Neural cell (in vitro differentiated cells): ENCODE measurements around the gene DBN1. TPM values are rescaled to one million over a fixed set of nuclear protein-coding genes. Genes with fewer than 3 reads are reported as not detected.

Experiments
- H2AFZ ChIP-seq: fragments of 200-600, 300-800 bp; sonication (generic), shearing (Covaris generic); 2 replicates; pipeline ENCODE4 v1.6.0; 2014; ENCODE audit warnings: low read depth, mild to moderate bottlenecking, antibody characterized with exemption, low read length, moderate library complexity
- H3F3A ChIP-seq: fragments of 200-600 bp; shearing (Covaris generic); 2 replicates; pipeline ENCODE4 v1.6.1; 2016; ENCODE audit warnings: mild to moderate bottlenecking, moderate library complexity, mixed read lengths, antibody characterized with exemption, low read length; ENCODE audit not compliant: insufficient read depth, poor library complexity, severe bottlenecking
- H3K27ac ChIP-seq: fragments of 200-600, 300-800 bp; sonication (generic), shearing (Covaris generic); 2 replicates; pipeline ENCODE4 v1.5.1; 2014; ENCODE audit warnings: mild to moderate bottlenecking, low read length, moderate library complexity
- H3K27me3 ChIP-seq: fragments of 300-800, 200-600 bp; sonication (generic), shearing (Covaris generic); 2 replicates; pipeline ENCODE4 v1.6.0; 2014; ENCODE audit warnings: mild to moderate bottlenecking, low read depth, low read length, moderate library complexity; ENCODE audit not compliant: insufficient read depth
- H3K36me3 ChIP-seq: fragments of 300-800, 200-600 bp; sonication (generic), shearing (Covaris generic); 2 replicates; pipeline ENCODE4 v1.5.1; 2014; ENCODE audit warnings: mild to moderate bottlenecking, antibody characterized with exemption, low read length, moderate library complexity; ENCODE audit not compliant: insufficient read depth
- H3K4me2 ChIP-seq: fragments of 300-800, 200-600 bp; sonication (generic), shearing (Covaris generic); 2 replicates; pipeline ENCODE4 v1.6.0; 2014; ENCODE audit warnings: mild to moderate bottlenecking, low read length
- H3K4me3 ChIP-seq: fragments of 300-800, 200-600 bp; sonication (generic), shearing (Covaris generic); 2 replicates; pipeline ENCODE4 v1.5.1; 2014; ENCODE audit warnings: mild to moderate bottlenecking, low read length, moderate library complexity
- H3K79me2 ChIP-seq: fragments of 200-600 bp; shearing (Covaris generic); replicated peaks from 2 replicates; pipeline ENCODE4 v1.6.0; 2014; ENCODE audit warnings: mild to moderate bottlenecking, low read length, moderate library complexity; ENCODE audit not compliant: insufficient read depth
- H3K9ac ChIP-seq: fragments of 300-800, 200-600 bp; sonication (generic), shearing (Covaris generic); 2 replicates; pipeline ENCODE4 v1.6.1; 2016; ENCODE audit warnings: mild to moderate bottlenecking, low read length, mixed read lengths
- H3K9me2 ChIP-seq: fragments of 200-600 bp; shearing (Covaris generic); 2 replicates; pipeline ENCODE4 v1.6.1; 2016; ENCODE audit warnings: mild to moderate bottlenecking, low read length, mixed read lengths; ENCODE audit not compliant: insufficient read depth
- H3K9me3 ChIP-seq: fragments of 200-600, 300-800 bp; sonication (generic), shearing (Covaris generic); 2 replicates; pipeline ENCODE4 v1.6.1; 2016; ENCODE audit warnings: mild to moderate bottlenecking, mixed run types, low read length, moderate library complexity, mixed read lengths
- H4K20me1 ChIP-seq: fragments of 200-600 bp; shearing (Covaris generic); 2 replicates; pipeline ENCODE4 v1.6.1; 2016; ENCODE audit warnings: mild to moderate bottlenecking, mixed run types; ENCODE audit not compliant: insufficient read depth
- EP300 ChIP-seq: fragments of 450-650 bp; conservative IDR thresholded peaks from 2 replicates; pipeline ENCODE4 v1.6.1; 2014; ENCODE audit warnings: antibody characterized with exemption, mild to moderate bottlenecking, moderate library complexity; ENCODE audit not compliant: poor library complexity, severe bottlenecking
- EZH2 ChIP-seq: fragments of 200-600, 300-800 bp; shearing (Covaris generic), sonication (generic); IDR thresholded peaks from 2 replicates; pipeline ENCODE4 v1.6.1; 2014; ENCODE audit warnings: antibody characterized with exemption, low read length, borderline replicate concordance, mild to moderate bottlenecking; ENCODE audit not compliant: insufficient read depth, poor library complexity, severe bottlenecking
- MXI1 ChIP-seq: fragments of 450-650 bp; conservative IDR thresholded peaks from 2 replicates; pipeline ENCODE4 v1.6.1; 2014; ENCODE audit warnings: antibody characterized with exemption, mild to moderate bottlenecking; ENCODE audit not compliant: poor library complexity, severe bottlenecking
- POLR2AphosphoS5 ChIP-seq: IDR thresholded peaks from 2 replicates; pipeline ENCODE4 v1.6.1; 2012
- RAD21 ChIP-seq: fragments of 450-650 bp; conservative IDR thresholded peaks from 2 replicates; pipeline ENCODE4 v1.6.1; 2014; ENCODE audit warnings: antibody characterized with exemption, mild to moderate bottlenecking, moderate library complexity
- SMC3 ChIP-seq: fragments of 450-650 bp; conservative IDR thresholded peaks from 2 replicates; pipeline ENCODE4 v1.6.1; 2014; ENCODE audit warnings: antibody characterized with exemption, mild to moderate bottlenecking, moderate library complexity; ENCODE audit not compliant: poor library complexity
- TAF1 ChIP-seq: IDR thresholded peaks from 2 replicates; pipeline ENCODE4 v1.6.1; 2012; ENCODE audit warnings: low read depth
- polyA plus RNA-seq: library from polyadenylated mRNA; depleted of rRNA; stranded (reverse); fragments of >200 nt; gene quantifications from 2 replicates; pipeline ENCODE4 v1.2.3, GENCODE V29; 2014
- TF ChIP-seq, protein P1 (sequence below): IDR thresholded peaks from 2 replicates; pipeline ENCODE4 v1.6.1; 2012; ENCODE audit warnings: borderline replicate concordance
- TF ChIP-seq, protein P2 (sequence below): fragments of 450-650 bp; IDR thresholded peaks from 2 replicates; pipeline ENCODE4 v1.5.1; 2014; ENCODE audit warnings: antibody characterized with exemption, mild to moderate bottlenecking, moderate library complexity; ENCODE audit not compliant: poor library complexity, severe bottlenecking

DBN1 gene
- polyA plus RNA-seq, 1 donor from 2014 or later: 319 TPM

DNA sequence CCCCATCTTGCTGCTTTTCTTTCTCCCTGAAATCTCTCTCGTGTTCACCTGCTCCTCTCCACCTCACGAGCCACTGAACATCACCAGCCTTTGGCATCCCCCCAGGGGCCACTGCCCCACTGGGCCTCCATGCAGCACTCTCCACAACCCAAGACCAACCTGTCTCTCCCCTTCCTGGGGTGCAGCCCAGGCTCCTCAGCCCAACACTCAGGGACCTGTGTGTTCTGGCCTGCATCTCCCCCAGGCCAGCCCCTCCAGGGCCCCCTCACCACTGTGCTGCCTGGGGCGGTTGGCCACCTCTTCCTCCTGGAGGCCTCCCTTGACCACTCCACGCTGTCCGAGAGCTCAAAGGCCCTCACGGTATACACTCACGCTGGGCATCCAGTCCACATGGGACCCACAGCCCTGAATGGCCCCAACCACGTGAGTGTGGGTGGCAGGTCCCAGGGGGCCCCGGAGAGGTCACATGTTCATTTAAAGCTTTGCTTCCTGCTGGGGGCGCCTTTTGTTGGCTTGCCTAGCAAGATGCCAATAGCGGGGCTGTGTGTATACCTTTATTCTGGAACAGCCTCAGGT lies 36.6 kb upstream of the DBN1 start:
- H3K9me3 ChIP-seq: no peaks in the 10 kb centered on the region
- TF ChIP-seq EZH2 (no peak), RAD21 (no peak), MXI1 (no peak), TAF1 (no peak), POLR2AphosphoS5 (no peak)
- TF ChIP-seq, protein P1, sequence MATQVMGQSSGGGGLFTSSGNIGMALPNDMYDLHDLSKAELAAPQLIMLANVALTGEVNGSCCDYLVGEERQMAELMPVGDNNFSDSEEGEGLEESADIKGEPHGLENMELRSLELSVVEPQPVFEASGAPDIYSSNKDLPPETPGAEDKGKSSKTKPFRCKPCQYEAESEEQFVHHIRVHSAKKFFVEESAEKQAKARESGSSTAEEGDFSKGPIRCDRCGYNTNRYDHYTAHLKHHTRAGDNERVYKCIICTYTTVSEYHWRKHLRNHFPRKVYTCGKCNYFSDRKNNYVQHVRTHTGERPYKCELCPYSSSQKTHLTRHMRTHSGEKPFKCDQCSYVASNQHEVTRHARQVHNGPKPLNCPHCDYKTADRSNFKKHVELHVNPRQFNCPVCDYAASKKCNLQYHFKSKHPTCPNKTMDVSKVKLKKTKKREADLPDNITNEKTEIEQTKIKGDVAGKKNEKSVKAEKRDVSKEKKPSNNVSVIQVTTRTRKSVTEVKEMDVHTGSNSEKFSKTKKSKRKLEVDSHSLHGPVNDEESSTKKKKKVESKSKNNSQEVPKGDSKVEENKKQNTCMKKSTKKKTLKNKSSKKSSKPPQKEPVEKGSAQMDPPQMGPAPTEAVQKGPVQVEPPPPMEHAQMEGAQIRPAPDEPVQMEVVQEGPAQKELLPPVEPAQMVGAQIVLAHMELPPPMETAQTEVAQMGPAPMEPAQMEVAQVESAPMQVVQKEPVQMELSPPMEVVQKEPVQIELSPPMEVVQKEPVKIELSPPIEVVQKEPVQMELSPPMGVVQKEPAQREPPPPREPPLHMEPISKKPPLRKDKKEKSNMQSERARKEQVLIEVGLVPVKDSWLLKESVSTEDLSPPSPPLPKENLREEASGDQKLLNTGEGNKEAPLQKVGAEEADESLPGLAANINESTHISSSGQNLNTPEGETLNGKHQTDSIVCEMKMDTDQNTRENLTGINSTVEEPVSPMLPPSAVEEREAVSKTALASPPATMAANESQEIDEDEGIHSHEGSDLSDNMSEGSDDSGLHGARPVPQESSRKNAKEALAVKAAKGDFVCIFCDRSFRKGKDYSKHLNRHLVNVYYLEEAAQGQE: no peak
- no peaks in the 10 kb centered on the region for H3K79me2 ChIP-seq
- no peak overlapping the region for H3K9ac ChIP-seq
- no peaks in the 10 kb centered on the region for H3K27me3 ChIP-seq
- no peaks in the 10 kb centered on the region for H4K20me1 ChIP-seq
- H3K4me3 ChIP-seq: no peak overlapping the region
- peaks cover 4% of the 10 kb centered on the region for H3K36me3 ChIP-seq
- H2AFZ ChIP-seq: no peak overlapping the region
- H3K9me2 ChIP-seq: no peaks in the 10 kb centered on the region
- H3K27ac ChIP-seq: no peak overlapping the region
- no peaks in the 10 kb centered on the region for H3F3A ChIP-seq
- H3K4me2 ChIP-seq: no peak overlapping the region

DNA sequence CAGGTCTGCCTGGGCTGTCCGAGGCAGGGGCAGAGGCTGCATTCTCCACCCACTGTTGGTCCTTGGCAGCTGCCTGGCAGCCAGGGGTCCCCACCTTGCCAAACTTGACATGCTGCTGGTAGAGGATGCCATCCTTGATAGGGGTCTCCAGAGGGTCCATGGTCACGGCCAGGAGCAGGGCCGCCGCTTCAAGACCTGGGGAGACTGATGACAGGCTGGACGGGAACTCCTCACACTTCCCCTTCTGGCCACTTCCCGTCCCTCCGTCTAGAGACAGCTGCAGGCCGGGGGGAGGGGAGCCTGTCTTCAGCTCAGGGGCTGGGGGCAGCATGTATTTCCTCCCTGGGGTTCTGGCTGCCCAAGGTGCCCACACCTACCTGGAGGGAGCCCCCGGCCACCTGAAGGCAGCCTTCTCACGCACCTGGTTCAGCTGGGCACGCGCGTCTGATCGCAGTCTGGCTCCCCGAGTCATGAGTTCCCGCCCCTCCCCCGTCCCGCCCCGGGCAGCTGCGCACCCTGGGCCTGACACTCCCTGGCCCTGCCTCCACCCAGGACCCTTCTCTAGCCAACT lies 36.0 kb upstream of the DBN1 start, which contains the start of gene DOK3:
DOK3 (minus strand) TSS at position 446 of the 571 bp plus-strand sequence; CDS start at position 160, 286 bp downstream.
- H3K36me3 ChIP-seq: peaks cover 4% of the 10 kb centered on the region
- no peaks in the 10 kb centered on the region for H3K9me2 ChIP-seq
- H2AFZ ChIP-seq: no peak within 1 kb of the TSS
- no peaks in the 10 kb centered on the region for H3K27me3 ChIP-seq
- no peak within 1 kb of the TSS for H3K4me3 ChIP-seq
- H4K20me1 ChIP-seq: no peaks in the 10 kb centered on the region
- TF ChIP-seq TAF1: no peak
- TF ChIP-seq POLR2AphosphoS5: no peak
- TF ChIP-seq, protein P1: no peak
- TF ChIP-seq RAD21: no peak
- TF ChIP-seq EP300: no peak
- no peak for TF ChIP-seq SMC3
- TF ChIP-seq, protein P2, sequence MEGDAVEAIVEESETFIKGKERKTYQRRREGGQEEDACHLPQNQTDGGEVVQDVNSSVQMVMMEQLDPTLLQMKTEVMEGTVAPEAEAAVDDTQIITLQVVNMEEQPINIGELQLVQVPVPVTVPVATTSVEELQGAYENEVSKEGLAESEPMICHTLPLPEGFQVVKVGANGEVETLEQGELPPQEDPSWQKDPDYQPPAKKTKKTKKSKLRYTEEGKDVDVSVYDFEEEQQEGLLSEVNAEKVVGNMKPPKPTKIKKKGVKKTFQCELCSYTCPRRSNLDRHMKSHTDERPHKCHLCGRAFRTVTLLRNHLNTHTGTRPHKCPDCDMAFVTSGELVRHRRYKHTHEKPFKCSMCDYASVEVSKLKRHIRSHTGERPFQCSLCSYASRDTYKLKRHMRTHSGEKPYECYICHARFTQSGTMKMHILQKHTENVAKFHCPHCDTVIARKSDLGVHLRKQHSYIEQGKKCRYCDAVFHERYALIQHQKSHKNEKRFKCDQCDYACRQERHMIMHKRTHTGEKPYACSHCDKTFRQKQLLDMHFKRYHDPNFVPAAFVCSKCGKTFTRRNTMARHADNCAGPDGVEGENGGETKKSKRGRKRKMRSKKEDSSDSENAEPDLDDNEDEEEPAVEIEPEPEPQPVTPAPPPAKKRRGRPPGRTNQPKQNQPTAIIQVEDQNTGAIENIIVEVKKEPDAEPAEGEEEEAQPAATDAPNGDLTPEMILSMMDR: no peak
- TF ChIP-seq MXI1: no peak
- TF ChIP-seq EZH2: no peak
- no peak within 1 kb of the TSS for H3K9ac ChIP-seq
- no peaks in the 10 kb centered on the region for H3K79me2 ChIP-seq
- H3K9me3 ChIP-seq: no peaks in the 10 kb centered on the region
- no peak within 1 kb of the TSS for H3K27ac ChIP-seq
- H3F3A ChIP-seq: no peaks in the 10 kb centered on the region
- H3K4me2 ChIP-seq: no peak within 1 kb of the TSS
